Hematopoietic multipotent progenitor cell (in vitro differentiated cells): ENCODE results near the gene SVEP1. TPM values are rescaled to one million over a fixed set of nuclear protein-coding genes. Genes with fewer than 3 reads are reported as not detected.
"Not testable (repeated sequence)": the region's sequence is repeated elsewhere in the genome, so short reads cannot be mapped to it uniquely, and the experiment has no call there.

Experiments used
- DNase-seq, 3 donors: peaks; one replicate each; pipeline ENCODE4 v3.0.0-alpha.2; 2011 to 2015; ENCODE audit warnings: low read depth in 2 of 3, low spot score in 2 of 3
- total RNA-seq: library from RNA; depleted of rRNA; stranded (reverse); fragments of >200 nt; gene quantifications from one replicate; pipeline ENCODE4 v1.2.3, GENCODE V29; 2012

Gene SVEP1
- under 0.01 TPM for total RNA-seq

DNA sequence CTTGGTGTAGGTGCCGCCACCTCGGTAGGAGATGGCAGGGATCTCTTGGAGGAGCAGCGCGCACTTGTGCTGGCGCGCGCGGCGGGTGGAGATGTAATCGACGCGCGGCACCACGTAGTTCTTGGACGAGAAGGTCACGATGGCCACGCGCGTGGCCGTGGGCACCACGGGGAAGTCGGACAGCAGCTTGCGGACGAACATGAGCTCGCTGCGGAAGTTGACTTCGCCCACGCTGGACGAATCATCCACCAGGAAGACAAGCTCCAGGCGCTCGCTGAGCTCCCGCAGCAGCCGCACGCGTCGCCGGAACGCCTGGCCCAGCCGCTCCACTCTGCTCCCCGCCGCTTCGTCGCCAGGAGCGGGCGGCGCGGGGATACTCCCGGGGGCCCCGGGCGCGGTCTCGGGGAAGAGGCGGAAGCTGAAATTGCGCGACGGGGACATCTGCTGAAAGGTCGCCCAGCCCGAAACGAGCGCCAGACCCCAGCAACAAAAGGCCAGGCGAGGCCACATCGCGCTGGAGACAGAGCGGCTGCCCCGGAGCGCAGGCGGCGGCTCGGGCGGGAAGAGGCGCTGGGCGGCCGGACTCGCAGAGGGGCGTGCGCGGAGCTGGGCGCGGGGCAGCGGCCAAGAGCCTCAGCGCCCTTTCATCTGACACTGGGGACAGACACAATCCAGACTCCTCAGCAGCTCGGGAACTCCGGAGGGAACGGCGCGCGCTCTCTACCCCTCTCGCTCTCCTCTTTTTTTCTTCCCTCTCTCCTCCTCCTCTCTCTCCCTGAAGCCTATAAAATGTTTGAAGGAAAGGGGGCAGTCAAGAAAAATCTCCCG, at the start of gene SVEP1:
Gene SVEP1, minus strand, starts transcription at position 708 of the 828 bp plus-strand sequence. Its CDS starts 198 bp downstream, at position 510.
- peak in 2 of 3 donors; percentile 5 to 12 for DNase-seq

DNA sequence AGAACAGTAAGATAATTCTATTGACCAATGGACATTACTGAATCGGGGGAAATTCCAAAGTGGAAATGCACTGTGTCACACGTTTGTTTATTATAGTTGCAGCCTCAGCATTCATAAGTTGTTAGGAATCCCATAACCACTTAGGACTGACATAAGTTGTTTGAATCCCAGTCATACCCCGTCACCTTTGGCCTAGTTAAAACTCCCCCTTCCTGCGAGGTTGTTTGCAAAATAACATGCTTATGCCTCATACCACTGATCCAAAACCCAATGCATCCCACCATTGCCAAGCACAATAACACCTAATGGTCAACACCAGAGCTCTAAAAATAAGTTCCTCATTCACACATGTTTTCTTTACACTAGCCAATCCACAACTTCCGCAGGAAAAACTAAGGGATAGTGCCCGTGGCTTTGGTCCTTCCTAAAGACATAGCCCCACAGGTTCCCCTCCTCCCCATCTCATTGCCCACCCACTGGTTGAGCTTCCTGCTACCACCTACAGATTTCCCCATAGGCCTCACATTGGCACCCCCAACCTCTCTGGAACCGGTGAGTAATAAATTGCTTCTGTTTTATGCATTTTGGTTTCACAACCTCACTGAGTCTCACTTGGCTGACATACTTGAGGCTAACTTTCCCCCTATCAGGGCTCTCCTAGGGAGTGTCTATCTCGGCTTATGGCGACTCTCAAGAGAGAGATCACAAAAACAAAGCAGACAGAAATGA, 46.7 kb upstream of the SVEP1 start:
- DNase-seq = no peak

DNA sequence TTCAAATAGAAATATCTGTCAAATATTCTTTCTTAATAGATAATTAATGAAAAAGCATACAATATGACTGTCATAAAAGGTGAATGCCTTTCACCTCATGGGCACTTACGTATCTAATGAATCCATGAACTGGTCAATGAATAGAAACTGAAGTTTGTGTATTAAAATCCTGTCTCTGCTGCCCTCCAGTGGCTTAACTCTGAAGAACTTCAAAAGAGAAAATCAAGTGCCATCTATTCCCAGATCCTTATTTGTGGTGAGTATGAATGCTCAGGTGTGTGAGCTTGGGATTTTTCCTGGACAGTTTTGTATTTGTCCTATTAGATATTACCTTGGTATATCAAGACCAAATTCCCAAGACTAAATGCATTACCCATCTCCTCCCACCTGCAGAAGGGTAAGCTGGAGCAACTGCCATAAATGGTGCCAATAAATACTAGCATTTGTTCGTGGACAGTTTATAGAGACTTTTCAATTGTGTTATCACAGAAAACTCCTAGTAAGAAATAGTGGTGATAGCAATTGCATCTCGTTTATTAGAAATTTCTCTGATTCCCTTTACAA, 44.0 kb upstream of the SVEP1 start:
- peak in 2 of 3 donors; percentile 36 to 65 for DNase-seq

DNA sequence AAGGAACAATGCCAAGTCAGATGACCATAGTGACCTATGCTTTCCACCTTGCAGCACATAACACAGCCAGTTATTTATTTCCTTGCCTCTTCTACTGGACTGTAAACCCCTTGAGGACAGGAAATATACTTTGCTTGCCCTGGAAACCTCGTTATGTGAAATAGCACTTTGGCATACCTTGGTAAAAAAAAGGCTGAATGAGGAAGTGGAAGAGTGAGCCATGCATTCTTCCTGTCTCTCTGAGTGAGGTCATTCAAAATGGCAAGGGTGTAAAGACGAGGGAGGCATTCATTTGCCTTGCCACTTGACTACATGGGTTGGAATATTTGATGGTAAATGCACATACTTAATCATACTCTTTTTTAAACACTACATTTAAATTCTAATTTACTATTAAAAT, 42.8 kb upstream of the SVEP1 start:
- DNase-seq = no peak

DNA sequence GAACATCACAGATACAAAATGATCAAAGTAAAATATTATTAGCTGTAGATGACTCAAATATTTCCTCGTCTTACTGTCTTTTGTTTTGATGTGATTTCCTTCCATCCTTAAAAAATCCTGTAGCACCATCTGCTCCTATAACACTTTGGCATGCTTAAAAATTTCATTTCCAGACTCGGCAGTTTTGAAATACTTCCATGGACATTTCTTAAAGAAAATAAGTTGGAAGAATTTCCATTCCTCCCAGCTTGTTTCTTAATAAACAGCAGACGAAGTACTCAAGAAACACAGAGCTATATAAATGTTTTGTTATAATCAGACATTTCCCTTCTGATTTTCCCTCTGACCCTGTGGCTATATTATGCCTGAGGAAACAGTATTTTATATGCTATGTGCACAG, 41.2 kb upstream of the SVEP1 start:
- no peak for DNase-seq

DNA sequence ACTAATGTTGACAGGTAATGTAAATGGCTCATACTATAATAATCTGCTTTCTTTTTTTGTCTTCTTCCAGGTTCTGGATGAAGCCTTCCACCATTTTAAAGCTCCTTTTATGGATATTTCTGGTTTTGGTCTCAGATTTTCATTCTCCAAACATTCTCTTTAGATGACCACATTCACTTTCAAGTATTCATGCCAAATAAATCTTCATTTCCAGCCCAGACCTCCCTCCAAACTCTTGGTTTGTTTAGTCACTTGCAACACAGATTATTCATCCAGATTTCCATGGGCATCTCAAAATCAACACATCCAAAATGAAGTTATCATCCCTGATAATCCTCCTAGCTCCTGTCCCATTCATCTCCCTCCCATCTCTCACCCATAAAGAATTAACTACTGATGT, 40.3 kb upstream of the SVEP1 start:
- no peak for DNase-seq

DNA sequence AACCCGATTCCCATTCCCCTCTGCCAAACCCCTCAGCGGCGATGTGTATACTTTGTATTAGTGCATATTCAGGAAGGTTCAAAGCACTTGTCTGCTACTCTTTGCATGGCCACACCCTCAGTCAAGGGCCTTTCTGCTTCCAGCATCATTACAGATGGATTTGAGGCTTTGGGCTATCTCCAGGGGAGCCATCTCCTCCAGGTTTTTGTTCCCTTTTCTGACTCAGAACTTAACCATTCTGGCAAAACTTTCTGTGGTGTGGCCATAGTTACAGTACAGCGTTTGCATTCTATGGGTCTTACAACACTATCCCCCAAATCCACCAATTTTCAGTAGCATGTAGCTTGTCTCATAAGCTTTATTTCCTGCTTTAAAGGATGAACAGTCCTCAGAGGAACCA, 36.0 kb upstream of the SVEP1 start:
- no peak for DNase-seq

DNA sequence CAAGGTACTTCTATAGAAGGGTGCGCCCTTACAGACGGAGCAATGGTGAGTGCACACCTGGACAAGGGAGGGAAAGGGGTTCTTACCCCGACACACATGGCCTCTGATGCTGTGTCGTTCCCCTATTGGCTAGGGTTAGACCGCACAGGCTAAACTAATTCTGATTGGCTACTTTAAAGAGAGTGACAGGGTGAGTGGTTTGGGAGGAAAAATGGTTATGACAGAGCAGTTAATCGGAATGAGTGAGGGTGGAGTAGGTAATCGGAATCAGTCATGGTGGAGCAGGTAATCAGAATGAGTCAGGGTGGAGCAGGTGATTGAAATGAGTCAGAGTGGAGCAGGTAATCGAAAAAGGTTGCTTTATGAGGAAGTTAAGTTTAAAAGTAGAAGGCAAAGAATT, 35.0 kb upstream of the SVEP1 start:
- DNase-seq = not testable (repeated sequence)

DNA sequence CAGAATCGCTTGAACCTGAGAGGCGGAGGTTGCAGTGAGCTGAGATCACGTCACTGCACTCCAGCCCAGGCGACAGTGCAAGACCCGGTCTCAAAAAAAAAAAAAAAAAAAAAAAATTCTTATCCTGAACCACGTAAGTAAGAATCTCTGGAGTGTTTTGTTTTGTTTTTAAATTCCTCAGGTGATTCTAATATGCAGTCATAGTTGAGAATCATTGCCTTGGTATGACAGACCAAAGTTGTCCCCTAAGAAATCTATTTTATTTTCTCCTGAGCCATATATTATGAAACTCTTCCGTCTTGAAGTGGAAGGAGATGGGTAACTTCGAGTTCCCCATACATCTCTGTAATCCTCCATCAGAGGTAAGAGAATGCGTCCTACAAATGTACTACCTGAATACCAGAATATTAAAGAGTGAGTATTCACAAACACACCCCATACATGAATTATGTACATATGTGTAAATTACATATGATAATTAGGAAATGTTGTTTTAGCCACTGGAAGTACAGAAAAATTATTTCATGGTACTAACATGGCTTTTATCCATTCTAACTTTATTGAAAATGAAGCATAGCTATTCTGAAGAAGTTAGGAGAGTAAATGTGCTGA, 26.7 kb upstream of the SVEP1 start:
- DNase-seq = no peak

DNA sequence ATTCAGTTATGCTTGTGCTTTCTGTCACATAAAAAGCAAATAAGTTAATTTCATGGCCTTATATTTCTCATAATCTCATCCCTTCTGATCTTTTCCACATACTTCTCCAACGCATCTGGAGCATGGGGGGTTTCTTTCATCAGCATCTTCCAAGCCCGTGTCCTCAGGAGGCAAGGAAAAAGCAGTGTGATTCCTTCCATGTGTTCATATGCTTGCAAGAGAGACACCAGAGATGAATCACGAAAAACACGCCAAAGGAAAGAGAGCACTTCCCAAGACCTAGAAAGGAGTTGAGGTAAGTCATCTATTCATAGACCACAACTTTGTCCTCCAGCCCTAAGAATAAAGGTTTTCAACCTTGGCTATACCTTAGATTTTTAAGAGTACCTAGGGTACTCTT, 26.0 kb upstream of the SVEP1 start:
- DNase-seq = no peak

DNA sequence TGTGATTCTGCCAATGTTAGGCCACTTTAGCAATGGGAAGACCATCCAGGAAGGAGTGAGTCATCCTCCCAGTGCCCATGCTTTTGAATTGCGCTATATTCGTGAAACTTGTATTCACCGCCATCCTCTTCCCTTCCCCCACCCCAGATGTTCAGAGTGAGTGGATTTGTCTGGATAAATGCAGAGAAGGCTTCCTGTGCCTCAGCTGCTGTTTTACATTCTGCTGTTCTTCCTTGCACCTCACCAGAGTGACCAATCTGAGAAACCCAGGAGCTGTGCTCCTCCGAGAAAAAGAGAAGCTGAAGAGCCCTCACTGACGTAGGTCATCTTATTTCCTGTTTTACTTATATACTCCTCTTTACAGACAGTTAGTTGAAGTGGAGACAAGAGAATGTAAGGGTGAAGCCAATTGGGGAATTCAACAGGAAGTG, 24.6 kb upstream of the SVEP1 start:
- DNase-seq = no peak

DNA sequence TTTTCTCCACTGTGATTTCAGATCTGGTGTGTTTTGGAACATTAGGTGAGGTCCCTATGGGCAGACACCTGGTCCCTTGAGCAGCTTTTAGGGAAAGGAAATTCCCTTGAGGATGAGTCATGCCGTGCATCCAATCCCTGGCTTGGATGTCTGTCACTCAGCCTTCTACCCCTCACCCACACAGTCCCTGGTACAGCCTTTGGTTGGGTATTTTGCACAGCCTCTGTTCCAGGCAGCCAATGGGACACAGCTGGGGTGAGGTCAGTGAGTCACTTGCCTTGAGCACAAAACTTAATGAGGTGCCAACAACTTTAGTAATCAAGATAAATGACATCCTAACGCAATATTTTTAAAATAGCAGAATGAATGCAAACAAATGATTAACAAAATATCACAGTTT, 22.7 kb upstream of the SVEP1 start:
- no peak for DNase-seq

DNA sequence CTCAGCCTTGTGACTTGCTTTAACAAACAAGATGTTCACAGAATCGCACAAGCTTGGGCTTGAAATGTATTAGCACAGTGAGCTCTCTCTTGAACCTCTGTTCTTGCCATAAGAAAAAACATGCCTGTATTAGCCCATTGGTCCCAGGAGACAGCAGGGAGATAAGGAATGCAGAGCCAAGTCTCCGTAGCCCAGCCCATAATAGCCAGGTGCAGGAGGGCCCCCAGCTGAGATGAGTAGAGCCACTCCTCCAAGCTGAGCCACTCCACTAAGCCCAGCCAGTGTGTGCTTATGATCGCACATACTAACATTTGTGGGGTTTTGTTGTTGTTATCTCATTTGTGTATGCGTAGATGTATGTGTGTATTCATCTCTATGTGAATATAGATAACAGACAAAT, 21.6 kb upstream of the SVEP1 start:
- DNase-seq = no peak

DNA sequence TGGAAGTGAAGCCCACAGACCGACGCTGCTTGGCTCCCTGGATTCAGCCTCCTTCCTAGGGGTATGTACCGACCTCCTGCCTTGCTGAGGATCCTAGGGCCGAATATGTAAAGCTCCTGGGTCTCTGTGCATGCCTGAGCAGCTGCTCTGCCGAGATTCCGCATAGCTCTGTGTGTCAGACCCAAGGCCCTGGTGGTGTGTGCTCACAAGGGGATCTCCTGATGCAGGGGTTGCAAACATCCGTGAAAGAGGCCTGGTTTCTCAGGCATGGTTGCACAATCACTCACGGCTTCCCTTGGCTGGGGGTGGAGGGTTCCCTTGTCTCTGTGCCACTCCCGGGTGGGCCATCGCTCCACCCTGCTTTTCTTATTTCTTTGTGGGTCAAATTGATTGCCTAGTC, 19.9 kb upstream of the SVEP1 start:
- DNase-seq = no peak

DNA sequence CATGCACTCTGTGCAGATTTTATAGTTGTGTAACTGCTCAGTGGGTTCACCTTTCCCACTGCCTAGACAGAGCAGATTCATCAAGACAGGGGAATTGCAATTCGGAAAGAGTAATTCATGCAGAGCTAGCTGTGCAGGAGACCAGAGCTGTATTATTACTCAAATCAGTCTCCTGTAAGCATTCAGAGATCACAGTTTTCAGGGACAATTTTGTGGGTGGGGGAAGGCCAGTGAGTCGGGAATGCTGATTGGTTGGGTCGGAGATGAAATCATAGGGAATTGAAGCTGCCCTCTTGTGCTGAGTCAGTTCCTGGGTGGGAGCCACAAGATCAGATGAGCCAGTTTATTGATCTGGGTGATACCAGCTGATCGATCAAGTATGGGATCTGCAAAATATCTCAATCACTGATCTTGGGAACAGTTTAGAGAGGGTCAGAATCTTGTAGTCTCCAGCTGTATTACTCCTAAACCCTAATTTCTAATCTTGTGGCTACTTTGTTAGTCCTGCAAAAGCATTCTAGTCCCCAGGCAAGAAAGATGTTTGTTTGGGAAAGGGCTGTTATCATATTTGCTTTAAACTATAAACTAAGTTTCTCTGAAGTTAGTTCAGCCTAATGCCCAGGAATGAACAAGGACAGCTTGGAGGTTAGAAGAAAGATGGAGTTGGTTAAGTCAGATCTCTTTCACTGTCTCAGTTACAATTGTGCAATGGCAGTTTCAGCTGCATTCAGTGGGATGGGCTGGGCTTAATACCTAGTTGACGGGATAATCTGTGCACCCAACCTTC, 12.7 kb upstream of the SVEP1 start:
- DNase-seq = no peak

DNA sequence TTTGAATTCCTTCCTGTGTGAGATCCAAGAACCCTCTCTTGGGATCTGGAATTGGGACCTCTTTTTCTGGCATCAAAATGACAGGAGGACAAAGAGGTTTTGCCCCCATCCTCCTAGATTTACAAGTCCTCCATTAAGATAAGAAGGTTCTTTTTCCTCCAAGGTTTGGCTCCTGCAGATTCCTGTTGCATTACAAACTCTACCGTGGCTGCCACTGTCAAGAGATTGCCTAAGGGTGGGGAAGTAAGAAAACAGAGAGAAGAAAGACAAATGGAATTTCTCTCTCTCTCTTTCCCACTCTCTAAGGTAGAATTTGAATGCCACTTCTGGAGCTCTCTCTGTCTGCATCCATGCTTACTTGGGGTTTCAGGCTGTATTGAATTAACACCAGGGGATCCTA, 12.0 kb upstream of the SVEP1 start:
- DNase-seq = no peak

DNA sequence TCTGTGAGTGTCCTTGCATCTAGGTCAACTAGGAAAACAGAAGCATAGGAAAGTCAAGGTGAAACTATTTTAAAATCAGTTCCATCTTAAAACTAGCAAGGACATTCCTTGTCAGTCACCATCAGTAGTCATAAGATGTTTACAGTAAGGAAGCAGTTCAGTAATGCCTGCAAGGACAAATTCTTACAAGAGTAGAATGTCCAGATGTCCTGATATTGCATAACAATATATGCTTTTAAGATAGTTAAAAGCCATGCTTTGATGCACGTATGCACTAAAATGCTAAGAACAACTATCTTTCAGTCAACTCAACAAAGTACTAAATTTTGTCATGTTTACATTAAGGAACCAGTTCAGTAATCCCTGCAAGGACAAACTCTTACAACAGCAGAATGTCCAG, 11.3 kb upstream of the SVEP1 start:
- DNase-seq = no peak

DNA sequence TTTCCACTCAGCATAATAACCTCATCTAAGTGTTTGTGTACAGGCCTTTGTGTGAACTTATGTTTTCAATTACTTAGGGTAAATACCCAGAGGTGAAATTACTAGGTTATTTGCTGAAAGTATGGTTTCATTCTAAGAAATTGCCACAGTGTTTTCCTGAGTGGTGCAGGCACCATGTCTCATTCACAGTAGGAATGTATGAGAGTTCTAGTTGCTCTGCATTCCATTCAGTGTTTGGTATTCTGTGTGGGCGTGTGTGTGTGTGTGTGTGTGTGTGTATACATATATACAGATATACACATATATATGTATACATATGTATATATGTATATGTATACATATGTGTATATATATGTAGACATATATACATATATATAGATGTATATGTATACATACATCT, 8.8 kb upstream of the SVEP1 start:
- no peak for DNase-seq

DNA sequence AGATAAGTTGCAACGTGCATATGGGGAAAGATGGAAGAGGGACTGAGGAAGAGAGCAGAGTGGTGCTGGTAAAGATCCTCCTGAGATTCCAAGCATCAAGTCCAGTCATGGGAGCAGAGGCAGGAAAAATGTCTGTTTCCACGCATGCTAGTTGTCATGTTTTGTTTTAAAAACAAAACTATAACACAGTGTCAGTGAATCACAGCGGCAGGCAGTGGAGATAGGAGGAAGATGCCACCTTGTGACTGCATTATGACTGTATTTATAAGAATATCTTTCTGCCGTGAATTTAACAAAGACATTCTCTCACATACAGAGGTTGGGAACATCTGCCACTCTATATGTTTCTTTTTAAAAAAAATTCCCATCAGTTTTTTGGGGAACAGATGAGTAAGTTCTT, 3.7 kb upstream of the SVEP1 start:
- DNase-seq = no peak

DNA sequence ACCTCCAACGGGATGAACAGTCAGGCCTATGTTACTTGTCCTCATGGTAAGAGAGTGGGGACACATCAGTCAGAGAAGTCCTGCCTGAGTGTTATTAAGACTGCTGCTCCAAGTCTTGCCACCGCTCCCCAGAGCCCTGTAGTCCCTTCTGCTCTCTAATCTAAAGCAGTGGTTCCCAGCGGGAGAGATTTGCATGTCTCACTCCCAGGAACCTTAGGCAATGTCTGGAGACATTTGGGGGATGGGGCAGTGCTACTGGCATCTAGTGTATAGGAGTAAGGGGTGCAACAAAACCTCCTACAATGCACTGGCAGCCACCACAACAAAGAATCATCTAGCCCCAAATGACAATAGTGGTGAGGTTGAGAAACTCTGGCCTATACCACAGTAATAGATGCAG, 2.6 kb upstream of the SVEP1 start:
- no peak for DNase-seq

DNA sequence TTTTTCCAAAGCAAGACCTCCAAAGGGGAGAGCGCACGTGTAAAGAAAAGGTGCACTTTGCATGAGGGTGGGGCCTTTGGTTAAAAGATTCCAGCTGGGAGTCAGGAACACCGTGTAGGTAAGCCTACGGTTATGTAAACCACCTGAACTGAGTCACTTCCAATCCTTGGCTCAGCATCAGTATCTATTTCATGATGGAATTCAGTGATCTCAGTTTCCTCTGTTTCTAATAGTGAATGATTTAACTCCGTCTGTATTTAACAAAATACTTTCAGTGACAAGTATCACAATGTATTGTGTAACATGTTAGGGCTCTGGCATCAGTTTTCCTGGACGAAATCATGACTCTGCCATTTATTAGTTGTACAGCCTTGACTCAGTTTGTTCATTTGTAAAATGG, 1.3 kb upstream of the SVEP1 start:
- DNase-seq = no peak
